Endothelial cell of umbilical vein (primary cell): Measurements from ENCODE around the gene RAX. TPM values are rescaled to one million over a fixed set of nuclear protein-coding genes. Genes with fewer than 3 reads are reported as not detected.

ENCODE experiments used
- BruUV-seq: library from RNA; stranded (reverse); fragments of 400-500 nt; replicated peaks from 2 replicates; lab custom pipeline; 2021; lab: Mats Ljungman, UMichigan
- CTCF ChIA-PET: fragments of 300-600, 350-600 bp; sonication (Branson Sonifier 250); formaldehyde crosslinking; loops from one replicate; lab custom pipeline; 2021; ENCODE audit warnings: antibody characterized with exemption, inconsistent platforms; lab: Charles Lee
- POLR2A ChIA-PET: fragments of 300-600, 350-600 bp; sonication (Branson Sonifier 250); formaldehyde crosslinking; loops from one replicate; lab custom pipeline; 2021; ENCODE audit warnings: antibody characterized with exemption, inconsistent platforms; lab: Charles Lee
- DNase-seq: peaks from one replicate; pipeline ENCODE4 v3.0.0-alpha.2; 2011; ENCODE audit warnings: low read depth, low spot score
- FAIRE-seq: peaks from 2 replicates; lab custom pipeline; 2011; peaks lifted over from hg19 to GRCh38; lab: Jason Lieb, UNC
- H2AFZ ChIP-seq: 2 replicates; pipeline ENCODE4 v1.6.0; 2012; ENCODE audit warnings: low read depth, low read length, control low read depth, inconsistent platforms
- H3K27ac ChIP-seq: 2 replicates; pipeline ENCODE4 v1.5.1; 2011; ENCODE audit warnings: low read depth, mild to moderate bottlenecking, control low read depth, low read length, moderate library complexity; ENCODE audit not compliant: insufficient read depth
- H3K27me3 ChIP-seq, 2 experiments: 2 replicates each; pipeline versions ENCODE4 v1.6.0 to v1.6.1; 2011; ENCODE audit warnings: low read length in 2 of 2, mixed read lengths in 1 of 2; ENCODE audit not compliant: control insufficient read depth in 2 of 2, insufficient read depth in 2 of 2
- H3K36me3 ChIP-seq, 2 experiments: 2 replicates in 1 of 2; 3 replicates in 1 of 2; pipeline ENCODE4 v1.5.1; 2011; ENCODE audit warnings: low read length in 2 of 2, mild to moderate bottlenecking in 1 of 2, moderate library complexity in 1 of 2; ENCODE audit not compliant: control insufficient read depth in 2 of 2, insufficient read depth in 2 of 2; ENCODE audit errors: extremely low read depth in 1 of 2
- H3K4me1 ChIP-seq: 3 replicates; pipeline ENCODE4 v1.5.1; 2011; ENCODE audit warnings: mild to moderate bottlenecking, low read length; ENCODE audit not compliant: control insufficient read depth, insufficient read depth; ENCODE audit errors: extremely low read depth
- H3K4me2 ChIP-seq: 2 replicates; pipeline ENCODE4 v1.6.1; 2011; ENCODE audit warnings: low read length, control low read depth, mixed read lengths; ENCODE audit not compliant: insufficient read depth
- H3K4me3 ChIP-seq, 3 experiments: fragments of 200-600 bp in 1 of 3; sonication (generic), shearing (Covaris generic) in 1 of 3; replicated peaks in 1 of 3; 2 replicates each; pipeline ENCODE4 v1.5.1; 2011 to 2016; ENCODE audit warnings: control low read depth in 3 of 3, low read length in 3 of 3, mild to moderate bottlenecking in 2 of 3, inconsistent platforms in 1 of 3, low read depth in 1 of 3, moderate library complexity in 1 of 3; ENCODE audit not compliant: insufficient read depth in 1 of 3
- H3K79me2 ChIP-seq: 2 replicates; pipeline ENCODE4 v1.6.0; 2012; ENCODE audit warnings: low read length, inconsistent platforms; ENCODE audit not compliant: control insufficient read depth, insufficient read depth
- H3K9ac ChIP-seq: replicated peaks from 2 replicates; pipeline ENCODE3; 2011; ENCODE audit warnings: low read length, control low read depth; ENCODE audit not compliant: insufficient read depth; ENCODE audit errors: extremely low read depth
- H3K9me1 ChIP-seq: replicated peaks from 3 replicates; pipeline ENCODE4 v1.6.0; 2011; ENCODE audit warnings: mild to moderate bottlenecking, low read length; ENCODE audit not compliant: control insufficient read depth, insufficient read depth; ENCODE audit errors: extremely low read depth
- H3K9me3 ChIP-seq: replicated peaks from 2 replicates; pipeline ENCODE4 v1.5.1; 2012; ENCODE audit warnings: low read length, inconsistent platforms; ENCODE audit not compliant: control insufficient read depth, insufficient read depth
- H4K20me1 ChIP-seq: replicated peaks from 2 replicates; pipeline ENCODE3; 2011; ENCODE audit warnings: mild to moderate bottlenecking, low read length; ENCODE audit not compliant: control insufficient read depth, insufficient read depth; ENCODE audit errors: extremely low read depth
- EZH2 ChIP-seq: IDR thresholded peaks from 2 replicates; pipeline ENCODE4 v1.6.1; 2012; ENCODE audit warnings: borderline replicate concordance, low read depth, mild to moderate bottlenecking, moderate library complexity, low read length, inconsistent platforms; ENCODE audit not compliant: severe bottlenecking
- FOS ChIP-seq: IDR thresholded peaks from 2 replicates; pipeline ENCODE4 v1.6.1; 2011; ENCODE audit warnings: mild to moderate bottlenecking, low read length, moderate library complexity, borderline replicate concordance; ENCODE audit not compliant: insufficient read depth
- JUN ChIP-seq: IDR thresholded peaks from 2 replicates; pipeline ENCODE4 v1.6.1; 2011; ENCODE audit warnings: borderline replicate concordance, low read depth; ENCODE audit not compliant: insufficient read length, insufficient read depth
- MYC ChIP-seq: IDR thresholded peaks from one replicate; pipeline ENCODE4 v1.6.1; 2011; ENCODE audit warnings: mild to moderate bottlenecking, low read depth, low read length
- POLR2AphosphoS5 ChIP-seq: IDR thresholded peaks from 2 replicates; pipeline ENCODE4 v1.6.1; 2012; ENCODE audit warnings: low read depth, mild to moderate bottlenecking, control low read depth, low read length, moderate library complexity; ENCODE audit not compliant: insufficient read depth
- dilution Hi-C: fragments of 300-500 bp; cut with MboI; formaldehyde crosslinking; loops from one replicate; pipeline ENCODE4 v1.15.0; 2019; ENCODE audit warnings: low sequenced_read_pairs; ENCODE audit not compliant: extremely low pct_ligation_motif_present
- intact Hi-C: fragments of 100-400 bp; cut with micrococcal nuclease; formaldehyde crosslinking; loops from one replicate; pipeline ENCODE4 v1.10.0; 2022
- polyA plus RNA-seq, 4 experiments: library from polyadenylated mRNA; depleted of rRNA in 3 of 4; stranded (reverse) in 3 of 4; unstranded in 1 of 4; fragments of >200 nt; gene quantifications; 2 replicates each; pipeline versions ENCODE4 v1.2.1 to v1.2.3, GENCODE V29; 2011 to 2012; ENCODE audit warnings: missing spikeins in 1 of 4
- total RNA-seq: library from RNA; stranded (reverse); gene quantifications from 2 replicates; pipeline ENCODE4 v1.2.3, GENCODE V29; 2021
- TF ChIP-seq, protein P1 (sequence below): IDR thresholded peaks from 2 replicates; pipeline ENCODE4 v1.6.1; 2011; ENCODE audit not compliant: insufficient read depth, insufficient read length
- TF ChIP-seq, protein P2 (sequence below), 2 donors: IDR thresholded peaks; 1 replicate in 1 of 2; 2 replicates in 1 of 2; pipeline ENCODE4 v1.5.1; 2011; ENCODE audit warnings: low read length in 2 of 2, mild to moderate bottlenecking in 2 of 2, moderate library complexity in 2 of 2, control low read depth in 1 of 2, inconsistent platforms in 1 of 2, low read depth in 1 of 2; ENCODE audit not compliant: insufficient read depth in 1 of 2; ENCODE audit errors: extremely low read depth in 1 of 2

RAX gene
- total and polyA plus RNA-seq, 2 donors (not counting 3 experiments of a cell fraction or from before 2014, with no cell fraction given), result not detected

- intact Hi-C loops (no loop called here), dilution Hi-C loops (no loop called here)
- Histone ChIP-seq H3K27ac (no peak overlapping the region), H3K4me1 (no peaks in the 10 kb centered on the region), H3K4me2 (no peak overlapping the region), H2AFZ (no peak overlapping the region), H3K79me2 (no peaks in the 10 kb centered on the region), H3K36me3 (no peaks in the 10 kb centered on the region), H3K27me3 (peaks cover 79 to 83% of the 10 kb centered on the region in 2 experiments), H4K20me1 (no peaks in the 10 kb centered on the region), H3K9me3 (no peaks in the 10 kb centered on the region), H3K4me3 (no peak overlapping the region), H3K9me1 (no peaks in the 10 kb centered on the region), H3K9ac (no peak overlapping the region)
- no TSS peak for BruUV-seq
- no peak for DNase-seq
- no peak for FAIRE-seq
- TF ChIP-seq EZH2 (no peak), POLR2AphosphoS5 (no peak), FOS (no peak), MYC (no peak), JUN (no peak)
- TF ChIP-seq, protein P1, sequence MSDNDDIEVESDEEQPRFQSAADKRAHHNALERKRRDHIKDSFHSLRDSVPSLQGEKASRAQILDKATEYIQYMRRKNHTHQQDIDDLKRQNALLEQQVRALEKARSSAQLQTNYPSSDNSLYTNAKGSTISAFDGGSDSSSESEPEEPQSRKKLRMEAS, result no peak
- TF ChIP-seq, protein P2, sequence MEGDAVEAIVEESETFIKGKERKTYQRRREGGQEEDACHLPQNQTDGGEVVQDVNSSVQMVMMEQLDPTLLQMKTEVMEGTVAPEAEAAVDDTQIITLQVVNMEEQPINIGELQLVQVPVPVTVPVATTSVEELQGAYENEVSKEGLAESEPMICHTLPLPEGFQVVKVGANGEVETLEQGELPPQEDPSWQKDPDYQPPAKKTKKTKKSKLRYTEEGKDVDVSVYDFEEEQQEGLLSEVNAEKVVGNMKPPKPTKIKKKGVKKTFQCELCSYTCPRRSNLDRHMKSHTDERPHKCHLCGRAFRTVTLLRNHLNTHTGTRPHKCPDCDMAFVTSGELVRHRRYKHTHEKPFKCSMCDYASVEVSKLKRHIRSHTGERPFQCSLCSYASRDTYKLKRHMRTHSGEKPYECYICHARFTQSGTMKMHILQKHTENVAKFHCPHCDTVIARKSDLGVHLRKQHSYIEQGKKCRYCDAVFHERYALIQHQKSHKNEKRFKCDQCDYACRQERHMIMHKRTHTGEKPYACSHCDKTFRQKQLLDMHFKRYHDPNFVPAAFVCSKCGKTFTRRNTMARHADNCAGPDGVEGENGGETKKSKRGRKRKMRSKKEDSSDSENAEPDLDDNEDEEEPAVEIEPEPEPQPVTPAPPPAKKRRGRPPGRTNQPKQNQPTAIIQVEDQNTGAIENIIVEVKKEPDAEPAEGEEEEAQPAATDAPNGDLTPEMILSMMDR (IDR thresholded peaks at IDR 0.05; ENCODE audit: extremely low read depth in 1 of 2, insufficient read depth in 1 of 2, low read depth in 1 of 2, low read length in 2 of 2), result no peak
- POLR2A ChIA-PET, result no interaction called here
- CTCF ChIA-PET, result interaction anchor here (1.9 to 3.0 kb wide), 3 partner anchors 9 to 136 kb away, joined by 8 to 9 read pairs (median 9); no protein-coding TSS in a partner anchor
These were observed 6.8 kb downstream of the RAX start for GRCh38 chr18:59266459-59266858.
